ENCODE measurements around the gene PTPN11.

PTPN11 gene

DNA sequence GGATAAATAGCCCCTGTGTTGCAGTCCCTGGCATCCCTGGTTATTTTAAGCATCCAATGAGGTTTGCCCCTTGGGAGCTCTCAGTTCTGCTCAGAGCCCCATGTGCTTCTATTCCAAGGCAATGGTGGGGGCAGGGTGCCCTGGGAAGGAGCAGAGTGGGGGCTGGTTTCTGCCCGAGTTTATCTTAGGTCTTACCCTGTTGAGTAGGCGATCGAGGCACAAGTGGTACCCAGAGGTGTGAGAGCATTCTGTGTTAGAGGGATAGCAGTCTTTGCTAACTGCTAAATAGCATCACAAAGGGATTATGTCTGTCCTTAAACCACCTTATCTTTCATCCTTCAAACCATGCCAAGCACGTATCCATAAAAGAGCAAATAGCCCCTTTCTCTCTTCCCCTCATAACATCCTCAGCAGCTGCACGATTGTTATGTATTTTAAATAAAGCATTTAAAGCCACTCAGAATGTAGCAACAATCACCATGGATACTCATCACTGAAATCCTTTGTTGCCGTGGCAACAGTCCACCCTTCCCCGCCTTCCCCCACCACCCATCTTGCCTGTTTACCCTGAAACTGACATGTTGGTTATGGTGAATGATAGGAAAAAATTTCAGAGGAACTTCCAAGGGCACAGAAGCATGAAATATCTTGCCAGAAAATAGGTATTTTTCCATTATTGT lies 139.3 kb downstream of the PTPN11 start:
- TF ChIP-seq, protein P1, sequence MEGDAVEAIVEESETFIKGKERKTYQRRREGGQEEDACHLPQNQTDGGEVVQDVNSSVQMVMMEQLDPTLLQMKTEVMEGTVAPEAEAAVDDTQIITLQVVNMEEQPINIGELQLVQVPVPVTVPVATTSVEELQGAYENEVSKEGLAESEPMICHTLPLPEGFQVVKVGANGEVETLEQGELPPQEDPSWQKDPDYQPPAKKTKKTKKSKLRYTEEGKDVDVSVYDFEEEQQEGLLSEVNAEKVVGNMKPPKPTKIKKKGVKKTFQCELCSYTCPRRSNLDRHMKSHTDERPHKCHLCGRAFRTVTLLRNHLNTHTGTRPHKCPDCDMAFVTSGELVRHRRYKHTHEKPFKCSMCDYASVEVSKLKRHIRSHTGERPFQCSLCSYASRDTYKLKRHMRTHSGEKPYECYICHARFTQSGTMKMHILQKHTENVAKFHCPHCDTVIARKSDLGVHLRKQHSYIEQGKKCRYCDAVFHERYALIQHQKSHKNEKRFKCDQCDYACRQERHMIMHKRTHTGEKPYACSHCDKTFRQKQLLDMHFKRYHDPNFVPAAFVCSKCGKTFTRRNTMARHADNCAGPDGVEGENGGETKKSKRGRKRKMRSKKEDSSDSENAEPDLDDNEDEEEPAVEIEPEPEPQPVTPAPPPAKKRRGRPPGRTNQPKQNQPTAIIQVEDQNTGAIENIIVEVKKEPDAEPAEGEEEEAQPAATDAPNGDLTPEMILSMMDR (conservative IDR thresholded peaks at IDR 0.05; ENCODE audit: control insufficient read depth, insufficient read depth, low read depth, low read length): no peak
- H3K4me3 ChIP-seq (ENCODE audit: control insufficient read depth, low read depth, low read length): no peak overlapping the region
- no peak for DNase-seq (ENCODE audit: low read depth)

All from fibroblast of mammary gland (primary cell).